ENCODE results near the gene EHD2. TPM values are rescaled to one million over a fixed set of nuclear protein-coding genes. Genes with fewer than 3 reads are reported as not detected.
A peak's percentile ranks its signal among the peaks of the same experiment; 100 is the strongest.

EHD2 gene
- total and polyA plus RNA-seq, 2 donors (not counting 1 experiment from before 2014, with no cell fraction given) = 97.0 to 192 TPM

GRCh38 chr19:47697863-47698609, 15.2 kb upstream of the EHD2 start:
- H3K9ac ChIP-seq (ENCODE audit: insufficient read depth, low read length) = no peak overlapping the region
- no peak overlapping the region for H3K4me3 ChIP-seq (replicated peaks in 1 of 4; ENCODE audit: control extremely low read depth in 1 of 4, insufficient read depth in 1 of 4, low read depth in 3 of 4, low read length in 4 of 4)
- H3K27me3 ChIP-seq (ENCODE audit: control insufficient read depth, insufficient read depth, low read length) = no peaks in the 10 kb centered on the region
- no peaks in the 10 kb centered on the region for H3K4me1 ChIP-seq (ENCODE audit: control insufficient read depth, extremely low read depth, insufficient read depth, low read length)
- no peaks in the 10 kb centered on the region for H3K79me2 ChIP-seq (ENCODE audit: control insufficient read depth, insufficient read depth, low read length)
- H4K20me1 ChIP-seq (ENCODE audit: control insufficient read depth, extremely low read depth, insufficient read depth, low read length) = no peaks in the 10 kb centered on the region
- peak; percentile 66 to 83 for DNase-seq (ENCODE audit: low read depth in 2 of 2)
- peaks cover 22% of the 10 kb centered on the region for H3K36me3 ChIP-seq (ENCODE audit: control insufficient read depth, insufficient read depth, low read length)
- H3K9me3 ChIP-seq (ENCODE audit: control insufficient read depth, insufficient read depth, low read depth, low read length) = no peaks in the 10 kb centered on the region
- no peak overlapping the region for H3K4me2 ChIP-seq (ENCODE audit: extremely low read depth, insufficient read depth, low read length)
- peak; percentile 99 for TF ChIP-seq CTCF (conservative IDR thresholded peaks at IDR 0.05 in 1 of 2, IDR thresholded peaks at IDR 0.05 in 1 of 2; ENCODE audit: low read depth in 1 of 2, low read length in 2 of 2)
- TF ChIP-seq EZH2 (IDR thresholded peaks at IDR 0.05; ENCODE audit: low read length, missing control alignments) = no peak
- H3K27ac ChIP-seq (ENCODE audit: insufficient read depth, low read length) = peak overlapping the region; percentile 32
- no peak overlapping the region for H2AFZ ChIP-seq (ENCODE audit: low read length)

GRCh38 chr19:47698631-47699359, 14.4 kb upstream of the EHD2 start:
- H3K9me3 ChIP-seq (ENCODE audit: control insufficient read depth, insufficient read depth, low read depth, low read length) = no peaks in the 10 kb centered on the region
- no peak overlapping the region for H3K27ac ChIP-seq (ENCODE audit: insufficient read depth, low read length)
- peaks cover 20% of the 10 kb centered on the region for H3K36me3 ChIP-seq (ENCODE audit: control insufficient read depth, insufficient read depth, low read length)
- no peak overlapping the region for H3K4me3 ChIP-seq (replicated peaks in 1 of 4; ENCODE audit: control extremely low read depth in 1 of 4, insufficient read depth in 1 of 4, low read depth in 3 of 4, low read length in 4 of 4)
- H3K9ac ChIP-seq (ENCODE audit: insufficient read depth, low read length) = no peak overlapping the region
- H3K27me3 ChIP-seq (ENCODE audit: control insufficient read depth, insufficient read depth, low read length) = no peaks in the 10 kb centered on the region
- no peak overlapping the region for H3K4me2 ChIP-seq (ENCODE audit: extremely low read depth, insufficient read depth, low read length)
- no peak for DNase-seq (ENCODE audit: low read depth in 2 of 2)
- H3K79me2 ChIP-seq (ENCODE audit: control insufficient read depth, insufficient read depth, low read length) = no peaks in the 10 kb centered on the region
- H3K4me1 ChIP-seq (ENCODE audit: control insufficient read depth, extremely low read depth, insufficient read depth, low read length) = no peaks in the 10 kb centered on the region
- no peaks in the 10 kb centered on the region for H4K20me1 ChIP-seq (ENCODE audit: control insufficient read depth, extremely low read depth, insufficient read depth, low read length)
- TF ChIP-seq EZH2 (IDR thresholded peaks at IDR 0.05; ENCODE audit: low read length, missing control alignments) = no peak
- no peak for TF ChIP-seq CTCF (conservative IDR thresholded peaks at IDR 0.05 in 1 of 2, IDR thresholded peaks at IDR 0.05 in 1 of 2; ENCODE audit: low read depth in 1 of 2, low read length in 2 of 2)
- H2AFZ ChIP-seq (ENCODE audit: low read length) = no peak overlapping the region

GRCh38 chr19:47699360-47699917, 13.8 kb upstream of the EHD2 start:
- DNase-seq (ENCODE audit: low read depth in 2 of 2) = no peak
- H3K36me3 ChIP-seq (ENCODE audit: control insufficient read depth, insufficient read depth, low read length) = peaks cover 20% of the 10 kb centered on the region
- H3K27me3 ChIP-seq (ENCODE audit: control insufficient read depth, insufficient read depth, low read length) = no peaks in the 10 kb centered on the region
- no peak overlapping the region for H2AFZ ChIP-seq (ENCODE audit: low read length)
- no peaks in the 10 kb centered on the region for H3K9me3 ChIP-seq (ENCODE audit: control insufficient read depth, insufficient read depth, low read depth, low read length)
- no peaks in the 10 kb centered on the region for H4K20me1 ChIP-seq (ENCODE audit: control insufficient read depth, extremely low read depth, insufficient read depth, low read length)
- no peak overlapping the region for H3K4me3 ChIP-seq (replicated peaks in 1 of 4; ENCODE audit: control extremely low read depth in 1 of 4, insufficient read depth in 1 of 4, low read depth in 3 of 4, low read length in 4 of 4)
- no peak overlapping the region for H3K4me2 ChIP-seq (ENCODE audit: extremely low read depth, insufficient read depth, low read length)
- TF ChIP-seq EZH2 (IDR thresholded peaks at IDR 0.05; ENCODE audit: low read length, missing control alignments) (no peak), CTCF (conservative IDR thresholded peaks at IDR 0.05 in 1 of 2, IDR thresholded peaks at IDR 0.05 in 1 of 2; ENCODE audit: low read depth in 1 of 2, low read length in 2 of 2) (peak; percentile 66 to 78)
- H3K27ac ChIP-seq (ENCODE audit: insufficient read depth, low read length) = no peak overlapping the region
- H3K9ac ChIP-seq (ENCODE audit: insufficient read depth, low read length) = no peak overlapping the region
- H3K4me1 ChIP-seq (ENCODE audit: control insufficient read depth, extremely low read depth, insufficient read depth, low read length) = no peaks in the 10 kb centered on the region
- no peaks in the 10 kb centered on the region for H3K79me2 ChIP-seq (ENCODE audit: control insufficient read depth, insufficient read depth, low read length)
